ENCODE data around the gene TFR2. TPM values are rescaled to one million over a fixed set of nuclear protein-coding genes. Genes with fewer than 3 reads are reported as not detected.

TFR2 gene
- total and polyA plus RNA-seq, 2 donors (not counting 1 experiment from before 2014, with no cell fraction given), result 0.16 TPM; not detected in 1

DNA sequence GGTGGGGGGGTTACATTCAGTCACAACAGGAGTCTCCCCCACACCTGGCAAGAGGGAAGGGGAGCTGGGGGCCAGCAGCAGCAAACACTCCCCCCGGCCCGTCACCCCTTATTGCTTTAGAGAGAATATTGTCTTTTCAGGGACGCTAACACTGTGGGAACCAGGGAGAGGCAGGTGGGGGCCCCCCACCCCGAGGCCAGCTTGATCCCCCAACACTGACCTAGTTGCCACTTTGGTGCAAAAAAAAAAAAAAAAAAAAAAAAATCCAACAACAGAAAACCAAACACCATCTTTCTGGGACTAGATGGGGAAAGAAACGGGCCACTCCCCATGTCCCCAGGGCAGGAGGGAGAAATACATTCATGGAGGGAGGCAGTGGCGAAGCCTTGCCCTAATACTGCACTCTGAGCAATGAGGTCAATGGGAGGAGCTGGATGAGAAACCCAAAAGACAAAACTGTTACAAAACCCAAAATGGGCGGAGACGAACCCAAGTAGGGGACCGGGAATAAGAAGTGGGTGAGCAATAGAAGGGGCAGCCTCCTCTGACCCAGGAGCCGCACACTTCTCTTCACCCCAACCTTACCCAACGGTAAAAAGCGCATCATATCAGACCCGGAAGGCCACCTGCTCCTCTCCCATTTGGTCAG is 38.7 kb upstream of the TFR2 start:
- Histone ChIP-seq H3K9me3 (ENCODE audit: control insufficient read depth, insufficient read depth, low read depth, low read length) (no peaks in the 10 kb centered on the region), H2AFZ (ENCODE audit: low read length) (no peak overlapping the region), H3K36me3 (ENCODE audit: control insufficient read depth, insufficient read depth, low read length) (peaks cover 45% of the 10 kb centered on the region), H3K4me2 (ENCODE audit: extremely low read depth, insufficient read depth, low read length) (no peak overlapping the region), H3K9ac (ENCODE audit: insufficient read depth, low read length) (no peak overlapping the region), H3K27me3 (ENCODE audit: control insufficient read depth, insufficient read depth, low read length) (no peaks in the 10 kb centered on the region), H3K27ac (ENCODE audit: insufficient read depth, low read length) (no peak overlapping the region), H3K4me3 (replicated peaks in 1 of 4; ENCODE audit: control extremely low read depth in 1 of 4, insufficient read depth in 1 of 4, low read depth in 3 of 4, low read length in 4 of 4) (no peak overlapping the region), H4K20me1 (ENCODE audit: control insufficient read depth, extremely low read depth, insufficient read depth, low read length) (no peaks in the 10 kb centered on the region), H3K79me2 (ENCODE audit: control insufficient read depth, insufficient read depth, low read length) (peaks cover 26% of the 10 kb centered on the region), H3K4me1 (ENCODE audit: control insufficient read depth, extremely low read depth, insufficient read depth, low read length) (peaks cover 8% of the 10 kb centered on the region)
- peak in 1 of 2 donors; percentile 46 for DNase-seq (ENCODE audit: low read depth in 2 of 2)
- TF ChIP-seq EZH2 (IDR thresholded peaks at IDR 0.05; ENCODE audit: low read length, missing control alignments), result no peak
- TF ChIP-seq, protein P1, sequence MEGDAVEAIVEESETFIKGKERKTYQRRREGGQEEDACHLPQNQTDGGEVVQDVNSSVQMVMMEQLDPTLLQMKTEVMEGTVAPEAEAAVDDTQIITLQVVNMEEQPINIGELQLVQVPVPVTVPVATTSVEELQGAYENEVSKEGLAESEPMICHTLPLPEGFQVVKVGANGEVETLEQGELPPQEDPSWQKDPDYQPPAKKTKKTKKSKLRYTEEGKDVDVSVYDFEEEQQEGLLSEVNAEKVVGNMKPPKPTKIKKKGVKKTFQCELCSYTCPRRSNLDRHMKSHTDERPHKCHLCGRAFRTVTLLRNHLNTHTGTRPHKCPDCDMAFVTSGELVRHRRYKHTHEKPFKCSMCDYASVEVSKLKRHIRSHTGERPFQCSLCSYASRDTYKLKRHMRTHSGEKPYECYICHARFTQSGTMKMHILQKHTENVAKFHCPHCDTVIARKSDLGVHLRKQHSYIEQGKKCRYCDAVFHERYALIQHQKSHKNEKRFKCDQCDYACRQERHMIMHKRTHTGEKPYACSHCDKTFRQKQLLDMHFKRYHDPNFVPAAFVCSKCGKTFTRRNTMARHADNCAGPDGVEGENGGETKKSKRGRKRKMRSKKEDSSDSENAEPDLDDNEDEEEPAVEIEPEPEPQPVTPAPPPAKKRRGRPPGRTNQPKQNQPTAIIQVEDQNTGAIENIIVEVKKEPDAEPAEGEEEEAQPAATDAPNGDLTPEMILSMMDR (conservative IDR thresholded peaks at IDR 0.05 in 1 of 2, IDR thresholded peaks at IDR 0.05 in 1 of 2; ENCODE audit: low read depth in 1 of 2, low read length in 2 of 2), result no peak

DNA sequence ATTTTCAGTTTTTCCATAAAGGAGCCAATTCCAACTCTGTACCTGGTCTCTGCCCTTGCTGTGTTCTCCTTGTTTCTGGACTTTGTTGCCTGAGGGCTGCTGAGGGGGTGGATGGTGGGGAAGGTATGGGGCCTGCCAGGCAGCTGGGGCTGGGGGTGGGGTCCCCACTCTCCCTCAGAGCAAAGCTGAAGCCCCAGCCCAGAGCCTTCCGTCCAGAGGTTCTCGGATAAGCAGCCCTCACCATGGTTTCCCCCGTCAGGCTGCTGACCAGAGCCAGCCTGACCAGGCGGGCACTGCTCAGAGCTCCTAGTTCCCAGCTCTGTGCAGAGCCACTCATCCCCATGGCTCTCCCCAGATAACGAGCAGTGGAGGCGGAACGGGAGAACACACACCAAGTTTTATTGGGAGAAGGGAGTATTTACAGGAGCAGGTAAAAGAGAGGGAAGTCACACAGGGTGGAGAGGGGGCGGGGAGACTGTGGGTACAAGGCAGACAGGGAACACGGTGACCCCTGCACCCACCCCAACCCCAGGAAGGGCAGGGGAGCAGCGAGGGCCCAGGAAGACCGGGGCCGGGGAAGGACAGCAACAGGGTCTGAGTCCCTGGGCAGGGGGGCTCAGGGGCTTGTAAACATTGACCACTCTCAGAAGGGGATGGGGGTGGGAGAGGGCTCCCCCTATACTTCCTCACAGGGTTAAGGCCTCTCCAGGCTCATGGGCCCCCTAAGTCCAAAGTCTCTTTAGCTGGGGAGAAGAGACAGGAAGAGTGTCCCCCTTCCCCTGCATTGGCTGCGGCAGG is 38.0 kb upstream of the TFR2 start:
- Histone ChIP-seq H3K9ac (ENCODE audit: insufficient read depth, low read length) (no peak overlapping the region), H3K4me1 (ENCODE audit: control insufficient read depth, extremely low read depth, insufficient read depth, low read length) (peaks cover 8% of the 10 kb centered on the region), H3K9me3 (ENCODE audit: control insufficient read depth, insufficient read depth, low read depth, low read length) (no peaks in the 10 kb centered on the region), H3K27me3 (ENCODE audit: control insufficient read depth, insufficient read depth, low read length) (no peaks in the 10 kb centered on the region), H3K36me3 (ENCODE audit: control insufficient read depth, insufficient read depth, low read length) (peaks cover 41% of the 10 kb centered on the region), H3K79me2 (ENCODE audit: control insufficient read depth, insufficient read depth, low read length) (peaks cover 34% of the 10 kb centered on the region), H4K20me1 (ENCODE audit: control insufficient read depth, extremely low read depth, insufficient read depth, low read length) (no peaks in the 10 kb centered on the region), H3K4me2 (ENCODE audit: extremely low read depth, insufficient read depth, low read length) (no peak overlapping the region), H2AFZ (ENCODE audit: low read length) (no peak overlapping the region), H3K4me3 (replicated peaks in 1 of 4; ENCODE audit: control extremely low read depth in 1 of 4, insufficient read depth in 1 of 4, low read depth in 3 of 4, low read length in 4 of 4) (no peak overlapping the region), H3K27ac (ENCODE audit: insufficient read depth, low read length) (no peak overlapping the region)
- TF ChIP-seq, protein P1 (conservative IDR thresholded peaks at IDR 0.05 in 1 of 2, IDR thresholded peaks at IDR 0.05 in 1 of 2; ENCODE audit: low read depth in 1 of 2, low read length in 2 of 2), result no peak
- no peak for TF ChIP-seq EZH2 (IDR thresholded peaks at IDR 0.05; ENCODE audit: low read length, missing control alignments)
- no peak for DNase-seq (ENCODE audit: low read depth in 2 of 2)

DNA sequence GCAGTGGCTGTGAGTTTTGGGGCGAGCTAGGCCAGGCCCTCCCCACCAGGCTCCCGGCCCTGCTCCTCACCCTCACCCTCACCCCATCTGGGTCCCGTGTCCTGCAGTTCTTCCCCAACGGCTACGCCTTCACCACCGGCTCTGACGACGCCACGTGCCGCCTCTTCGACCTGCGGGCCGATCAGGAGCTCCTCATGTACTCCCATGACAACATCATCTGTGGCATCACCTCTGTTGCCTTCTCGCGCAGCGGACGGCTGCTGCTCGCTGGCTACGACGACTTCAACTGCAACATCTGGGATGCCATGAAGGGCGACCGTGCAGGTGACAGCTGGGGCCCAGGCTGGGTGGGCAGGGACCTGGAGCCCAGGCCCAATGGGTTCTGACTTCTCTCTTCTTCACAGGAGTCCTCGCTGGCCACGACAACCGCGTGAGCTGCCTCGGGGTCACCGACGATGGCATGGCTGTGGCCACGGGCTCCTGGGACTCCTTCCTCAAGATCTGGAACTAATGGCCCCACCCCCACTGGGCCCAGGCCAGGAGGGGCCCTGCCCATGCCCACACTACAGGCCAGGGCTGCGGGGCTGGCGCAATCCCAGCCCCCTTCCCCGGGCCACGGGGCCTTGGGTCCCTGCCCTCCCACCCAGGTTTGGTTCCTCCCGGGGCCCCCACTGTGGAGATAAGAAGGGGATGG is 37.1 kb upstream of the TFR2 start:
- no peak overlapping the region for H3K27ac ChIP-seq (ENCODE audit: insufficient read depth, low read length)
- no peaks in the 10 kb centered on the region for H3K27me3 ChIP-seq (ENCODE audit: control insufficient read depth, insufficient read depth, low read length)
- H2AFZ ChIP-seq (ENCODE audit: low read length), result no peak overlapping the region
- H3K4me3 ChIP-seq (replicated peaks in 1 of 4; ENCODE audit: control extremely low read depth in 1 of 4, insufficient read depth in 1 of 4, low read depth in 3 of 4, low read length in 4 of 4), result no peak overlapping the region
- no peak overlapping the region for H3K4me2 ChIP-seq (ENCODE audit: extremely low read depth, insufficient read depth, low read length)
- H3K79me2 ChIP-seq (ENCODE audit: control insufficient read depth, insufficient read depth, low read length), result peaks cover 40% of the 10 kb centered on the region
- H4K20me1 ChIP-seq (ENCODE audit: control insufficient read depth, extremely low read depth, insufficient read depth, low read length), result no peaks in the 10 kb centered on the region
- no peak overlapping the region for H3K9ac ChIP-seq (ENCODE audit: insufficient read depth, low read length)
- H3K4me1 ChIP-seq (ENCODE audit: control insufficient read depth, extremely low read depth, insufficient read depth, low read length), result peaks cover 8% of the 10 kb centered on the region
- no peak for DNase-seq (ENCODE audit: low read depth in 2 of 2)
- peaks cover 36% of the 10 kb centered on the region for H3K36me3 ChIP-seq (ENCODE audit: control insufficient read depth, insufficient read depth, low read length)
- no peaks in the 10 kb centered on the region for H3K9me3 ChIP-seq (ENCODE audit: control insufficient read depth, insufficient read depth, low read depth, low read length)
- TF ChIP-seq, protein P1 (conservative IDR thresholded peaks at IDR 0.05 in 1 of 2, IDR thresholded peaks at IDR 0.05 in 1 of 2; ENCODE audit: low read depth in 1 of 2, low read length in 2 of 2), result no peak
- TF ChIP-seq EZH2 (IDR thresholded peaks at IDR 0.05; ENCODE audit: low read length, missing control alignments), result no peak

Data from fibroblast of lung (primary cell).